ENCODE data around the gene GPC3. TPM values are rescaled to one million over a fixed set of nuclear protein-coding genes. Genes with fewer than 3 reads are reported as not detected.

GPC3 gene
- total RNA-seq, 6 donors from 2014 or later: 9.4 to 111 (median 57.6) TPM

- WGBS, 2 donors: 90 to 97% methylated on average over 3 of the region's 3 CpGs
- TF ChIP-seq CTCF (IDR thresholded peaks at IDR 0.05): no peak
- no peak for TF ChIP-seq POLR2AphosphoS5 (IDR thresholded peaks at IDR 0.05)
- no peak for TF ChIP-seq POLR2A (IDR thresholded peaks at IDR 0.05)
- no peak for TF ChIP-seq EP300 (IDR thresholded peaks at IDR 0.05)
- H3K4me3 ChIP-seq: no peak overlapping the region
- no peaks in the 10 kb centered on the region for H3K27me3 ChIP-seq
- no peaks in the 10 kb centered on the region for H3K36me3 ChIP-seq
- ATAC-seq (ENCODE audit: low FRiP score in 2 of 2) (no peak), DNase-seq (no peak)
- H3K4me1 ChIP-seq: no peaks in the 10 kb centered on the region
- H3K9me3 ChIP-seq: no peaks in the 10 kb centered on the region
- no peak overlapping the region for H3K27ac ChIP-seq
Measured at GRCh38 chrX:133966199-133966598, 19.2 kb downstream of the GPC3 start.

GRCh38 chrX:133965321-133965720 lies 20.1 kb downstream of the GPC3 start:
- H3K27ac ChIP-seq: no peak overlapping the region
- ATAC-seq (ENCODE audit: low FRiP score in 2 of 2) (no peak), DNase-seq (no peak)
- no peaks in the 10 kb centered on the region for H3K36me3 ChIP-seq
- H3K27me3 ChIP-seq: no peaks in the 10 kb centered on the region
- no peak for TF ChIP-seq CTCF (IDR thresholded peaks at IDR 0.05)
- TF ChIP-seq POLR2A (IDR thresholded peaks at IDR 0.05): no peak
- TF ChIP-seq EP300 (IDR thresholded peaks at IDR 0.05): no peak
- no peak for TF ChIP-seq POLR2AphosphoS5 (IDR thresholded peaks at IDR 0.05)
- WGBS, 2 donors: 79 to 100% methylated on average over 3 of the region's 3 CpGs
- no peaks in the 10 kb centered on the region for H3K9me3 ChIP-seq
- H3K4me3 ChIP-seq: no peak overlapping the region
- H3K4me1 ChIP-seq: no peaks in the 10 kb centered on the region

- no peaks in the 10 kb centered on the region for H3K4me1 ChIP-seq
- no peaks in the 10 kb centered on the region for H3K36me3 ChIP-seq
- 70 to 88% methylated on average over 6 of the region's 6 CpGs for whole genome bisulfite sequencing, 2 donors
- ATAC-seq (ENCODE audit: low FRiP score in 2 of 2) (no peak), DNase-seq (no peak)
- no peaks in the 10 kb centered on the region for H3K9me3 ChIP-seq
- TF ChIP-seq POLR2AphosphoS5 (IDR thresholded peaks at IDR 0.05) (no peak), POLR2A (IDR thresholded peaks at IDR 0.05) (no peak), CTCF (IDR thresholded peaks at IDR 0.05) (no peak), EP300 (IDR thresholded peaks at IDR 0.05) (no peak)
- H3K27ac ChIP-seq: no peak overlapping the region
- no peak overlapping the region for H3K4me3 ChIP-seq
- no peaks in the 10 kb centered on the region for H3K27me3 ChIP-seq
Measured at GRCh38 chrX:133961046-133961445, 24.3 kb downstream of the GPC3 start.

GRCh38 chrX:133959972-133960371 lies 25.4 kb downstream of the GPC3 start:
- no peak overlapping the region for H3K4me3 ChIP-seq
- no peak overlapping the region for H3K27ac ChIP-seq
- no peaks in the 10 kb centered on the region for H3K9me3 ChIP-seq
- TF ChIP-seq POLR2A (IDR thresholded peaks at IDR 0.05) (no peak), POLR2AphosphoS5 (IDR thresholded peaks at IDR 0.05) (no peak), EP300 (IDR thresholded peaks at IDR 0.05) (no peak), CTCF (IDR thresholded peaks at IDR 0.05) (no peak)
- H3K27me3 ChIP-seq: no peaks in the 10 kb centered on the region
- H3K4me1 ChIP-seq: no peaks in the 10 kb centered on the region
- DNase-seq (no peak), ATAC-seq (ENCODE audit: low FRiP score in 2 of 2) (no peak)
- WGBS, 2 donors: 87 to 90% methylated on average over 2 of the region's 2 CpGs
- H3K36me3 ChIP-seq: no peaks in the 10 kb centered on the region

GRCh38 chrX:133958997-133959688 lies 26.3 kb downstream of the GPC3 start:
- WGBS, 2 donors: 68 to 73% methylated on average over 2 of the region's 2 CpGs
- no peaks in the 10 kb centered on the region for H3K27me3 ChIP-seq
- H3K36me3 ChIP-seq: no peaks in the 10 kb centered on the region
- H3K9me3 ChIP-seq: no peaks in the 10 kb centered on the region
- ATAC-seq (ENCODE audit: low FRiP score in 2 of 2): no peak
- TF ChIP-seq POLR2A (IDR thresholded peaks at IDR 0.05) (no peak), CTCF (IDR thresholded peaks at IDR 0.05) (no peak), POLR2AphosphoS5 (IDR thresholded peaks at IDR 0.05) (no peak), EP300 (IDR thresholded peaks at IDR 0.05) (no peak)
- H3K4me1 ChIP-seq: no peaks in the 10 kb centered on the region
- no peak for DNase-seq
- no peak overlapping the region for H3K27ac ChIP-seq
- no peak overlapping the region for H3K4me3 ChIP-seq
